AG08395 (cell line): ENCODE measurements around the gene IL21R.

Experiments
- DNase-seq: peaks from one replicate; pipeline ENCODE4 v3.0.0; 2012; ENCODE audit warnings: mixed read lengths, low spot score

The IL21R gene

DNA sequence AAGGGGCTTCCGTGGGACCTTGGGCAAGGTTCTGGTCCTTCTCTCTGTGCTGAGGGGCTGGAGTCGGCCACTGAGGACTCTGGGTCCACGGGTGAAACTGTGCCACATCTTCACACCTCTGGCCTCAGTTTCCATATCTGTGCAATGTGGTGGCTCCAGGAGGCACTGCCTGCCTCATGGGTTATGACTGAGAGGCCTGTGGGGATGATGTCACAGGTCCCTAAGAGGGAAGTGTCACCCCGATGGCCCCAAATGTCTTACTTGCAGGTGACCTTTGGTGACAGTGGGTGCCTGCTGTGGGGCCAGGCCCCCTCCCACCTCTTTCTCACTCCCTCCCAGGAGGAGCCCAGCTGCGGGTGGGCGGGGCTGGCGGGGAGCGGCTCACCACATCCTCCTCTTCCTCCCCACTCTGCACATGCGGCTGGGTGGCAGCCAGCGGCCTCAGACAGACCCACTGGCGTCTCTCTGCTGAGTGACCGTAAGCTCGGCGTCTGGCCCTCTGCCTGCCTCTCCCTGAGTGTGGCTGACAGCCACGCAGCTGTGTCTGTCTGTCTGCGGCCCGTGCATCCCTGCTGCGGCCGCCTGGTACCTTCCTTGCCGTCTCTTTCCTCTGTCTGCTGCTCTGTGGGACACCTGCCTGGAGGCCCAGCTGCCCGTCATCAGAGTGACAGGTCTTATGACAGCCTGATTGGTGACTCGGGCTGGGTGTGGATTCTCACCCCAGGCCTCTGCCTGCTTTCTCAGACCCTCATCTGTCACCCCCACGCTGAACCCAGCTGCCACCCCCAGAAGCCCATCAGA, at the start of gene IL21R:
IL21R (plus strand) TSS at position 407 of the 801 bp plus-strand sequence. CDS start 27,898 bp downstream, outside the sequence.
- peak; percentile 81 for DNase-seq

DNA sequence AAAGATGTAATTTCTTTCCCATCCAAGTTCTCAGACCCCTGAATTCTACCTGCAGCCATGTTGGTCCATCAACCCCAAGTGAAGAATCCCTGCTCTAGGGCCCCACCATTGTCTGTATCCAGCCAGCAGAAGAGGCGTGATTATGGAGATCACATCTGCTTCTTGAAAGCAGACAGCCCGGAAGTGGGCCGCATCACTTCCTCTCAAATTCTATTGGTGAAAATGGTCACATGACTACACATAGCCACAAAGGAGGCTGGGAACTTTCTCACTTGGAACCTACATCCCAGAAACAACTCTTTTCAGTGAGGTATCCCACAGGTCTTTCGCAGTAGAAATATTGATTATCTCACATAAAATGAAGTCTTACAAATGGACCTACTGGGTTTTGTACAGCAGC, 48.1 kb upstream of the IL21R start:
- no peak for DNase-seq

DNA sequence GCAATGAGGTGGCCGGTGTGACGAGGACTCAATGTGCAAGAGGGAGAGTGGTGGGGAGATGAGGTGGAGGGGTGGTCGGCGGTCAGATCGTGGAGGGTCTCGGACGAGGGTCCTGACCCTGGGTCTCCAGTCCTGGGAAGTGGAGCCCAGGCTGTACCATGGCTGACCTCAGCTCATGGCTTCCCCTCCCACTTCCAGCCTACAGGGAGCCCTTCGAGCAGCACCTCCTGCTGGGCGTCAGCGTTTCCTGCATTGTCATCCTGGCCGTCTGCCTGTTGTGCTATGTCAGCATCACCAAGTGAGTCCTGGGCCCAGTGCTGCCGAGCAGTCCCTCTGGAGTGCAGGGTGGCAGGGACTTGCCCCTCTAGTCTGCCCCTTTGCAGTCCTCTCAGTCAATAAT, 46.4 kb upstream of the IL21R start:
- no peak for DNase-seq

DNA sequence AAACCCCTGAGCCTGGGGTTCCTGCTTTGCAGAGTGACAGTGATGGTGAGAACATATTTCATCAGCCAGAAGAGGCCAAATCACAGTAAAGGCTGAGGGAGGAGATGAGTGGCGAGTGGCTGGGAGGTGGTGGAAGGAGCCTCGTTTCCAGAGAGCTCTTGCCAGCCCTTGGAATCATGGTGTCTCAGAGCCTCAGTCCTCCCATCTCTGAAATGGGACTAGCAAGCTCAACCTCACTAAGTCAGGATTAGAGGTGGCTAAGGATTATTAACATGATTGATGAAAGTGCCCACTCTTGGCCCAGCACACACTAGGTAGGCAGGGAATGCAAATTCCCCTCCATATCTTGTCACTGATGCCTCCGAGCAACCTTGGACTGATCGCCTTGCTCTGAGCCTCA, 45.2 kb upstream of the IL21R start:
- no peak for DNase-seq

DNA sequence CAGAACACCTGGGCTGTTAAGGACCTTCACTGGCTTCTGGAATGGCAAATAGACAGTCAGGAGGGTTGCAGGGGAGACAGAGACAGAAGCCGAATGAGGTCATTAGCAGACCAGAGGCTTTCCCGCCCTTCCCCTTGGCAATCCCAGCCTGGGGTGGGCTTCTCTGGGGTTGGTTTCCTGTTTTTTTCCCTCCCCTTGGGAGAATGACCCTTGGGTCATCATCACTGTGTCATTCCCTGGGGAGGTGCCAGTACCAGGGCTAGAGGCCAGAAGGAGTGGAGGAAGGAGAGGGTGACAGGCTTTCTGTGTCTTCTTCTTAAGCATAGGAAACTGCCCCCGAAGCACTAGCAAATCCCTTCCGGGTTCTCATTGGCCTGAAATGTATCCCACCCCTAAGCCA, 42.9 kb upstream of the IL21R start:
- DNase-seq: no peak

DNA sequence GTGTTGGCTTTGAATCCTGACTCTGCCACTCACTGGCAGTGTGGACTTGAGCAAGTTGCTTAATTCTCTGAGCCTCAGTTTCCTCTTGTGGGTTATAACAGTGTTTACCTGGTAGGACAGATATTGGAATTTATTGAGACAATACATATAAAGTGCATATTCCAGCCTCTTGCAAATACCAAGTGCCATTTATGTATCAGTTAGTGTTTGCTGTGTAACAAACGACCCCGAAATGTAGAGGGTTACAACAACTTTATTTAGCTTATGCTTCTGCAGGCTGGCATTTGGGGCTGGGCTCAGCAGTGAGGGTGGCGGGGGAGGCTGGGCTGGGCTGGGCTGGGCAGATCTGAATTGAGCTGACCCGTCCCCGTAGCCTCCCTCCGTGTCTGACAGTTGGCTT, 42.4 kb upstream of the IL21R start:
- no peak for DNase-seq

DNA sequence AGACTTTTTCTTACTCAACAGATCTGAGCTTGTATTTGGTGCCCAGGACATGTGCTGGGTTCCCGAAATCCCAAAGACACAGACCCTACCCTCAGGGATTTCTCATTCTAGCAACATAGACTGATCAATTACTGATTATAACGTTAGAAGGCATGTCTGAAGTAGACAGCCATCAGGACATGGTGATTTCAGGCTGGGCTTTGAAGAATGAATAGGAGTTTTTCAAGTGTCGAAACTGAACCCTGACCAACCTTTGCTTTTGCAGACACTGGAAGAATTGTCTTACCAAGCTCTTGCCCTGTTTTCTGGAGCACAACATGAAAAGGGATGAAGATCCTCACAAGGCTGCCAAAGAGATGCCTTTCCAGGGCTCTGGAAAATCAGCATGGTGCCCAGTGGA, 40.0 kb upstream of the IL21R start:
- DNase-seq: no peak

DNA sequence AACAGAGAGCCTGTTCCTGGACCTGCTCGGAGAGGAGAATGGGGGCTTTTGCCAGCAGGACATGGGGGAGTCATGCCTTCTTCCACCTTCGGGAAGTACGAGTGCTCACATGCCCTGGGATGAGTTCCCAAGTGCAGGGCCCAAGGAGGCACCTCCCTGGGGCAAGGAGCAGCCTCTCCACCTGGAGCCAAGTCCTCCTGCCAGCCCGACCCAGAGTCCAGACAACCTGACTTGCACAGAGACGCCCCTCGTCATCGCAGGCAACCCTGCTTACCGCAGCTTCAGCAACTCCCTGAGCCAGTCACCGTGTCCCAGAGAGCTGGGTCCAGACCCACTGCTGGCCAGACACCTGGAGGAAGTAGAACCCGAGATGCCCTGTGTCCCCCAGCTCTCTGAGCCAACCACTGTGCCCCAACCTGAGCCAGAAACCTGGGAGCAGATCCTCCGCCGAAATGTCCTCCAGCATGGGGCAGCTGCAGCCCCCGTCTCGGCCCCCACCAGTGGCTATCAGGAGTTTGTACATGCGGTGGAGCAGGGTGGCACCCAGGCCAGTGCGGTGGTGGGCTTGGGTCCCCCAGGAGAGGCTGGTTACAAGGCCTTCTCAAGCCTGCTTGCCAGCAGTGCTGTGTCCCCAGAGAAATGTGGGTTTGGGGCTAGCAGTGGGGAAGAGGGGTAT, 39.3 kb upstream of the IL21R start:
- no peak for DNase-seq

DNA sequence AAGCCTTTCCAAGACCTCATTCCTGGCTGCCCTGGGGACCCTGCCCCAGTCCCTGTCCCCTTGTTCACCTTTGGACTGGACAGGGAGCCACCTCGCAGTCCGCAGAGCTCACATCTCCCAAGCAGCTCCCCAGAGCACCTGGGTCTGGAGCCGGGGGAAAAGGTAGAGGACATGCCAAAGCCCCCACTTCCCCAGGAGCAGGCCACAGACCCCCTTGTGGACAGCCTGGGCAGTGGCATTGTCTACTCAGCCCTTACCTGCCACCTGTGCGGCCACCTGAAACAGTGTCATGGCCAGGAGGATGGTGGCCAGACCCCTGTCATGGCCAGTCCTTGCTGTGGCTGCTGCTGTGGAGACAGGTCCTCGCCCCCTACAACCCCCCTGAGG, 38.7 kb upstream of the IL21R start:
- DNase-seq: no peak

DNA sequence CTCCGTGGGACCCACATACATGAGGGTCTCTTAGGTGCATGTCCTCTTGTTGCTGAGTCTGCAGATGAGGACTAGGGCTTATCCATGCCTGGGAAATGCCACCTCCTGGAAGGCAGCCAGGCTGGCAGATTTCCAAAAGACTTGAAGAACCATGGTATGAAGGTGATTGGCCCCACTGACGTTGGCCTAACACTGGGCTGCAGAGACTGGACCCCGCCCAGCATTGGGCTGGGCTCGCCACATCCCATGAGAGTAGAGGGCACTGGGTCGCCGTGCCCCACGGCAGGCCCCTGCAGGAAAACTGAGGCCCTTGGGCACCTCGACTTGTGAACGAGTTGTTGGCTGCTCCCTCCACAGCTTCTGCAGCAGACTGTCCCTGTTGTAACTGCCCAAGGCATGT, 38.2 kb upstream of the IL21R start:
- no peak for DNase-seq

DNA sequence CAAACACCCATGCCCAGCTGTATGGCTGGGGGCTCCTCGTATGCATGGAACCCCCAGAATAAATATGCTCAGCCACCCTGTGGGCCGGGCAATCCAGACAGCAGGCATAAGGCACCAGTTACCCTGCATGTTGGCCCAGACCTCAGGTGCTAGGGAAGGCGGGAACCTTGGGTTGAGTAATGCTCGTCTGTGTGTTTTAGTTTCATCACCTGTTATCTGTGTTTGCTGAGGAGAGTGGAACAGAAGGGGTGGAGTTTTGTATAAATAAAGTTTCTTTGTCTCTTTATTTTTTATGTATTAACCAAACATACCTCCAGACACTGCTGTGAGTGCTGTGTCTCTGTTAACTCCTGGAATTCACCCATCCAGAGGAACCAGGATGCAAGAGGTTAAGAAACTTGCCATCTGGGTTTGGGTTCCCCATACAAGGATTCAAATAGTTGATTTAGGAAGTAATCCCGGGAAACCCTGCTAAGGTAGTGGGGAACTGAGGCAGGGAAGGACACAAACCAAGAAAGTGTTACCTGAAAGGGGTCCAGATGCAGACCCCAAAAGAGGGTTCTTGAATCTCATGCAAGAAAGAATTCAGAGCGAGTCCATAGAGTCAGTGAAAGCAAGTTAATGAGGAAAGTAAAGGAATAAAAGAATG, 37.4 kb upstream of the IL21R start:
- no peak for DNase-seq

DNA sequence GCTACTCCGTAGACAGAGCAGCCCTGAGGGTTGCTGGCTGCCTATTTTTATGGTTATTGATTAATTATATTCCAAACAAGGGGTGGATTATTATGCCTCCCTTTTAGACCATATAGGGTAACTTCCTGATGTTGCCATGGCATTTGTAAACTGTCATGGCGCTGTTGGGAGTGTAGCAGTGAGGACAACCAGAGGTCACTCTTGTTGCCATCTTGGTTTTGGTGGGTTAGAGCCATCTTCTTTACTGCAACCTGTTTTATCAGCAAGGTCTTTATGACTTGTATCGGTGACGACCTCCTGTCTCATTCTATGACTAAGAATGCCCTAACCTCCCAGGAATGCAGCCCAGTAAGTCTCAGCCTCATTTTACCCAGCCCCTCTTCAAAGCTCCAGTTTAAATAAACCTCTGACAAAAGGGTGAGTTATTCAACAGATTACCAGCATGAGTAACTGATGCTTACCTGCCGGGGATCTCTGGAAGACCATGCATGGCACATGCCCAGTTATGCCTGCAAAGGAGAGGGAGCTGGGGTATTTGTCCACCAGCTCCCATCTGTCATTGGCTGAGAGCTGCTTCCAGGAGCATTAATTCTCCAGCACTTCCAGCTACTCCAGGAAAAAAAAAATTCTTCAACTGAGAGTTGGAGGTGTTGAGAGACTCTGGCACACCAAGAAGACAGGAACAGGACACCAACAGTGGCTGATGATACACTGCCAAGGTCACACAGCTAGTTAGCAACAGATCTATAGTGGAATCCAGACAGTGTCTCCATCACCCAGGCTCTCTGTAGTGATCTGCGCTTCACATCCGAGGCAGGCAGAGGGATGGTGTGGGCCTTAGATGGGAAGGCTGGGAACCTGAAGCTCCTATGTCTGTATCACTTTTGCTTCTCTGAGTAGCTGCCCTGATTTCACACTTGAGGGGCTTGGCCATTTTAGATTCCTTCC, 36.6 kb upstream of the IL21R start:
- no peak for DNase-seq

DNA sequence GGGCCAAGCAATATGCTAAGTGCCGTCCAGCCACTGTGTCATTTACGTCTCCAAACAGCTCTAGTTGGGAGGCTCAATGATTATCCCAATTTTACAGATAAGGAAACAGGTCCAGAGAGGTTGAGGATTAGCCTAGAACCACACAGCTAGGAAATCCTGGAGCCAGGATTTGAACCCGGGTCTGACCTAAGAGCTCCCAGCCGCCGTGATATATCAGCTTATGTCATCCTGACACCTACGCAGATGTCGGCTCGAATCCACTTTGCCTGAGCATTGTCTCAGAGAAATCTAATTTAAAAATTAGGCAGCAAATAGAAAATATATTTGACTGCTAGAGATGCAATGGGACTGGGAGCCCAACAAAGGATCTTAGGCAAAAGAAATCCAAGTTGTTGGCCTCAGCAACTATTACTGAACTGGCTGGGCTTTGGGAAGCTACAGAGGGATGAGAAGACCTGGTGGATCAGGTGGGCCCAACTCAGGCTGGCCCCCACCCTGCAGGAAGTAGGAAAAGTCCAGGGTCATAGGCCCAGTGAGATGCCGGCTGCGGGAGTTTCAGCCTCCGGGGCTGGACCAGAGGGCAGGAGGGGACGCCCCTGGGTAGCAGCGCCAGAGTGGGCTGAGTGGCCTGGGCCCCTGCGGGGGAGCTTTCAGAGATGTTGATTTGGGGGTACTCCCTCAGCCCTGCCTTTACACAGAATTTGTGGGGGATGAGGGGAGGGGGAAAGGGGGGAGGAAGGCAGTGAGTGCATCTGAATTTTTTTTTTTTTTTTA, 35.1 kb upstream of the IL21R start:
- DNase-seq: no peak

DNA sequence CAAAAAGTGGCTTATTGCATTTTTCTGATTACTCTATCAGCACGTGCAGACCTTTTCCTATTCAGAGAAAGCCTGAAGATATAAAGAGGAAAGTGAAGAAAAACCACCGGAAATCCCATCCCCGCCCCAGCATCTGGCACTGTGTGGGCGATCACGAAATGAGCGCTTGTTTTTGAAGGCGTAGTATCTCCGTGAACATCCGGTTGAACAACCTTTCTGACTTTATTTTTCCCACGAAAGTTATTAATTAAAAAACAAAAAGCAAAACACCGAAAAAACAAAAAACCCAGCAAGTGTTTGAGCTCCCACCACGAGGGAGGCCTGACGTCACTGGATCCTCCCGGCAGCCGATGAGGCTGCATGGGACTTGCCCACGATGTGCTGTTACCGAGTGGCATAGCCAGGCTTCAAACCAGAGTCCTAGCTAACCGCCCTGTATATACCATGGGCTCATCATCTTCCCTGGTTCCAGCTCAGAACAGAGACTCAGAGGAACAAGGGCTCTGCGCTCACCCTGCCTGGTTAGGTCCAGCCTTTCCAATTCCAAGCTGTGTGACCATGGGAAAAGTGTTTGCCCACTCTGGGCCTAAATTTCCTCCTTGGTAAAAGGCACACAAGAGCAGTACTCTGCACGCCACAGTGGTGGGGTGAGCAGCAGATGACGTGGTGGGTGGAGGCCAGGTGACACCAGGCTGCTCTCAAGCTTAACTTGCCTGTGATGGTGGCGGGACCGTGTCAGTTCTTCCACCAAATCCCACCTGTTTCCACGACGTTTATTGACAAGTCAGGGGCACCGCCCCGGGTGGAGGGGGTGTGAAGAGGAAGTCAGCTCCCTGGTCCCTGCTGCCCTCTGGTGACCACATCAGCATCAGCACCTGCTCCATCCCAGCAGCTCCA, 34.3 kb upstream of the IL21R start:
- peak; percentile 91 for DNase-seq

DNA sequence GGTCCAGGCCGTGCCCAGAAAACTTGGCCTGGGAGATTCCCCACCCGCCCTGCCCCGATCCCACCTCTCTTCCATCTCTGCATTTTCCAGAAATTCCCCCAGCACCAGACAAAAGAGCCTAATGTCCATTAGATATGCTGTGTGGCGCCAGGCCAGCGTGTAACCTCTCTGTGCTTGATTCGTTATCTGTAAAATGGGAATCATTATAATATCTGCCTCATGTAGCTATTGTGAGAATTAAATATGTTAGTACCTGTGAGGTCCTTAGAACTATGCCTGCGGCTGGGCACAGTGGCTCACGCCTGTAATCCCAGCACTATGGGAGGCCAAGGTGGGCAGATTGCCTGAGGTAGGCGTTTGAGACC, 33.6 kb upstream of the IL21R start:
- DNase-seq: no peak

DNA sequence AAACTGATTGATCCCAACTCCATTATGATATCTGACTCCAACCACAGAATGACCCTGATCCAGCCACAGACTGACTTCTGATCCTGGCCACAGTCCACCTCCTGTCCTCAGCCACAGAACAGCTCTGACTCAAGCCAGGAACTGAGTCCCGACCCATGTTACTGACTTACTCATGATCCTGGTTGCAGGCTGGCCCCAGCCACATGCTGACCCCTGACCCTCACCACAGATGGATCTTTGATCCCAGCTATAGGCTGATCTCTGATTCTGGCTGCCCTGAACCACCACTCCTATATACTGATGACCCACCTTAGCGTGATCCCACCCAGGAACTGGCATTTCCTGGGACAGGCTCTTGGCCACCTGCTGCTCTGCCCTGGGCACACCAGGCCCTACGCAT, 32.2 kb upstream of the IL21R start:
- no peak for DNase-seq

DNA sequence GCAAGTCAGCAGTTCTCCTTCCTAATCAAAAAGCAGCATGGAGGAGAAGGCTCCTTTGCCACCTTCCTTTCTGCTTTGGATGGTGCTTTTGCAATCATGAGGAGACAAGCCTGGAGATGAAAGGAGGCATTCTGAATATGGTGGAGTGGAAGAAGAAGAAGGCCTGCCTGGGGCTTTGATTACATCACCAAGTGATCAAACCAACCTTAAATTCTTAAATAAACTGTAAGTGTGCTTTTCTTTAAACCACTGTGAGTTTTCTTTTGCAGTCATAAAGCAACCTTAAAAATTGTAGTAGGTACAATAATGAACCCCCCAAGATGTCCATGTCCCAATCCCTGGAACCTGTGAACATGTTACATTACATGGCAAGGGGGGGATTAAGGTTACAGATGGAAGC, 31.7 kb upstream of the IL21R start:
- DNase-seq: no peak

DNA sequence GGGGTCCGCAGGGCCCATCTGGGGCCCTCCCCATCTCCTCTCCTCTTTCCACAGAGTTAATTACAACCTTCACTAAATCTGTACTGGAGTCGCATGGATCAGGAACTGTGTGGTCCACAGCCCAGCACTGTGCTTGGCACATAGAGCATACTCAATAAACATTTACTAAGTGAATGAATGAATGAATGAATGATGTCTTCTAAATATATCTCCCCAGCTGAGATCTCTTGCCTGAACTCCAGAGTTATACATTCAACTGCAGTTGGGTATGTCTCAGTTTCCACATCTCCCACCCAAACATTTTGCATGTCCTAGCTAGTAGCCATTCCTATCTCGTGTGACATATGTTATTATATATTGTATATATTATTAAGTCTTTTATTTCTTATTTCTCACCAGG, 28.7 kb upstream of the IL21R start:
- no peak for DNase-seq

DNA sequence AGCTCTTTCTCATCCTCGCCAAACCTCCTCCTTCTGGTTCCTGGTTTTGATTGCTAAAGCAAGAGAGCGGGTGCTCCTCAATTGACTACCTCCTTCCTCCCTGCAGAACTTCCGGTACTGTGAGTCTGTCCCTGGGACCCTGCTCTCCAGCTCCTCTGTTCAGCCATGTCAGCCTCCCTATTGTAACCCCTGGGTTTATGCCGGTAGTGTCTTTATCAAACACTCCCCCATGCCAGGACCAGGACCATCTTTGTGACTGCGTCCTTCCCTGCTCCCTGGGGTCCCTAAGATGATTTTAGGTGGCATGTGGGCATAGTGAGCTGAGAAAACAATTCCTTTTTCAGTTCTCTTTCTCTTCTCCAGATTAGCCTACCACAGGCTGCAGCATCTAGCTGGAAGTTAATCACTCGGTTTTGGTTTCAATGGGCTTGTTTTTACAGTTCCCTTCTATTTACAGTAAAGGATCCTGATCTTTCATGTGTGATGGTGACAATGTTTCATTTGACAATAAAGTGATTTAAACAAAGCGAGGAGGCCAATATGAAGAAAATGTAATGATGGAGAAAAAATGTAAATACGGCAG, 27.7 kb upstream of the IL21R start:
- no peak for DNase-seq

DNA sequence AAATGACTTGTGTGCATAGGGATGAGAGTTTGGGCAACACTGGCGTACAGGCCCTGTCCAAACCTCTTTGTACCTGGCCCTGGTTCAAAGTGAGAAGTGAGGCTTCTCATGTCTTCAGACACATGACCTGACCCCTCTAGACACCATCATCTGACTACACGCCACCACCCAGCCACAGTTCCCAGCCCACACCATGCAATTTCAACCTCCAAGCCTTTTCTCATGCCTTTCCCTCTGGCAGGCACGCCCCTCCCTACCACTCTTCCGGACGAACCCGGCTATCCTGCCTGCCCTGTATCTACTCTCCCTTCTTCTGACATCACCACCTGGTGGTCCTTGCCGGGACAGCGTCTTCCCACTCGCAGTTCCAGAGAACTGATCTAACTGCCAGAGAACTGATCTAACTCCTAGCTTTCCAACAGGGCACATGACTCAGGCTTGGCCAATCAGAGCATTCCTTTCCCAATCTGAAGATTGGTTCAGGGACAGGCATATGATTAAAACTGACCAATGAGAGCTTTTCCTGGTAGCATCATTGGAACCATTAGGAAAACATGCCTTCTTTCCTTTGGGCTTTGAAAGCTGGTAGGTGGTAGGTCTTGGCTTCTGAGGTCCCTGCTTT, 27.1 kb upstream of the IL21R start:
- peak; percentile 84 for DNase-seq
